HFFc6 (cell line): ENCODE results near the gene PTRH1. TPM values are rescaled to one million over a fixed set of nuclear protein-coding genes. Genes with fewer than 3 reads are reported as not detected.

ENCODE experiments used
- DNase-seq: peaks from one replicate; pipeline ENCODE4 v3.0.0-alpha.2; 2018
- H3K27ac Mint-ChIP-seq: 2 replicates; pipeline ENCODE4 v1.8.0; 2020; ENCODE audit warnings: mild to moderate bottlenecking, mixed read lengths
- H3K27me3 Mint-ChIP-seq: 2 replicates; pipeline ENCODE4 v1.8.0; 2021; ENCODE audit warnings: mild to moderate bottlenecking, moderate library complexity, mixed read lengths; ENCODE audit not compliant: insufficient read depth
- H3K36me3 Mint-ChIP-seq: 2 replicates; pipeline ENCODE4 v1.8.0; 2021; ENCODE audit warnings: low read depth, mixed read lengths
- H3K4me1 Mint-ChIP-seq: 2 replicates; pipeline ENCODE4 v1.8.0; 2020; ENCODE audit warnings: low read depth, mixed read lengths
- H3K4me3 Mint-ChIP-seq: 2 replicates; pipeline ENCODE4 v1.8.0; 2020; ENCODE audit warnings: mild to moderate bottlenecking, moderate library complexity, mixed read lengths
- H3K9me3 Mint-ChIP-seq: 2 replicates; pipeline ENCODE4 v1.8.0; 2020; ENCODE audit warnings: mild to moderate bottlenecking, mixed read lengths
- CTCF ChIP-seq: fragments of 200-600 bp; sonication (generic); IDR thresholded peaks from 2 replicates; pipeline ENCODE4 v1.5.0; 2021; ENCODE audit warnings: antibody characterized with exemption, mild to moderate bottlenecking
- total RNA-seq, 6 experiments: library from RNA; stranded (reverse); fragmentation: NEBNext Ultra II Directional; extraction: Animal tissue kit (Norgen Biotek cat#: 25700); gene quantifications; 2 replicates in 1 of 6; 3 replicates in 5 of 6; pipeline ENCODE4 v1.2.3, GENCODE V29; 2021

PTRH1 gene
- total RNA-seq, 6 experiments from 2014 or later = 21.0 to 22.1 (median 21.5) TPM

GRCh38 chr9:127711226-127711701 is 4.2 kb downstream of the PTRH1 start:
- H3K9me3 Mint-ChIP-seq = peaks cover 4% of the 10 kb centered on the region; the same call in 1 of the 2 replicates
- H3K27ac Mint-ChIP-seq = no peak overlapping the region
- peaks cover 9% of the 10 kb centered on the region; the same call in 1 of the 2 replicates for H3K36me3 Mint-ChIP-seq
- TF ChIP-seq CTCF = no peak
- H3K4me1 Mint-ChIP-seq = peaks cover 10% of the 10 kb centered on the region
- H3K4me3 Mint-ChIP-seq = no peak overlapping the region
- DNase-seq = no peak
- peaks cover 5% of the 10 kb centered on the region; the same call in 1 of the 2 replicates for H3K27me3 Mint-ChIP-seq

- no peak overlapping the region for H3K27ac Mint-ChIP-seq
- H3K9me3 Mint-ChIP-seq = peaks cover 4% of the 10 kb centered on the region; the same call in 1 of the 2 replicates
- DNase-seq = no peak
- H3K36me3 Mint-ChIP-seq = peaks cover 9% of the 10 kb centered on the region; the same call in 1 of the 2 replicates
- peaks cover 2% of the 10 kb centered on the region; the same call in 1 of the 2 replicates for H3K27me3 Mint-ChIP-seq
- TF ChIP-seq CTCF = no peak
- 0 out of 2 replicates have a peak, but pooled peaks cover 4% of the 10 kb centered on the region for H3K4me1 Mint-ChIP-seq
- no peak overlapping the region for H3K4me3 Mint-ChIP-seq
Measured at GRCh38 chr9:127710204-127710783, 5.2 kb downstream of the PTRH1 start.

GRCh38 chr9:127708952-127709587 is 6.4 kb downstream of the PTRH1 start:
- Mint-ChIP-seq H3K36me3 (peaks cover 9% of the 10 kb centered on the region; the same call in 1 of the 2 replicates), H3K4me3 (no peak overlapping the region), H3K4me1 (no peaks in the 10 kb centered on the region), H3K27me3 (peaks cover 5% of the 10 kb centered on the region), H3K9me3 (peaks cover 4% of the 10 kb centered on the region; the same call in 1 of the 2 replicates), H3K27ac (no peak overlapping the region)
- no peak for TF ChIP-seq CTCF
- DNase-seq = no peak

- no peak overlapping the region for H3K27ac Mint-ChIP-seq
Measured at GRCh38 chr9:127707766-127708165, 7.7 kb downstream of the PTRH1 start.

GRCh38 chr9:127706836-127707241 is 8.6 kb downstream of the PTRH1 start, which contains the start of gene CFAP157:
Gene CFAP157 (plus strand): TSS chr9:127706988. CDS start chr9:127707032, 44 bp downstream.
- no peak for TF ChIP-seq CTCF
- Mint-ChIP-seq H3K9me3 (peaks cover 4% of the 10 kb centered on the region; the same call in 1 of the 2 replicates), H3K27me3 (peaks cover 5% of the 10 kb centered on the region), H3K27ac (no peak within 1 kb of the TSS), H3K4me3 (no peak within 1 kb of the TSS), H3K36me3 (peaks cover 9% of the 10 kb centered on the region; the same call in 1 of the 2 replicates), H3K4me1 (no peaks in the 10 kb centered on the region)
- DNase-seq = no peak

More at GRCh38 chr9:127707766-127708165, 7.7 kb downstream of the PTRH1 start:
- DNase-seq = no peak
- no peak for TF ChIP-seq CTCF
- Mint-ChIP-seq H3K4me3 (no peak overlapping the region), H3K4me1 (no peaks in the 10 kb centered on the region), H3K9me3 (peaks cover 4% of the 10 kb centered on the region; the same call in 1 of the 2 replicates), H3K27me3 (peaks cover 5% of the 10 kb centered on the region), H3K36me3 (peaks cover 9% of the 10 kb centered on the region; the same call in 1 of the 2 replicates)
